ENCODE data around the gene IRAG1. TPM values are rescaled to one million over a fixed set of nuclear protein-coding genes. Genes with fewer than 3 reads are reported as not detected.

The IRAG1 gene
- 1 to 10 TPM; 5.7 to 8.6 TPM for polyA plus RNA-seq

- Histone ChIP-seq H3K27me3 (ENCODE audit: control insufficient read depth in 1 of 2, insufficient read depth in 2 of 2, low read length in 2 of 2) (no peaks in the 10 kb centered on the region), H3K9me3 (ENCODE audit: control insufficient read depth in 2 of 2, insufficient read depth in 1 of 2, low read depth in 1 of 2, low read length in 1 of 2) (no peaks in the 10 kb centered on the region), H3K27ac (ENCODE audit: low read depth in 2 of 2, low read length in 1 of 2) (peak within 1 kb of the TSS; percentile 77 to 86), H3K36me3 (ENCODE audit: control insufficient read depth in 2 of 2, insufficient read depth in 2 of 2, low read length in 1 of 2) (no peaks in the 10 kb centered on the region), H3K4me3 (ENCODE audit: low read depth in 1 of 2, low read length in 2 of 2) (peak within 1 kb of the TSS; percentile 27 to 33), H3K4me1 (ENCODE audit: control insufficient read depth in 2 of 2, insufficient read depth in 2 of 2, low read length in 1 of 2) (no peaks in the 10 kb centered on the region)
- 61 to 66% methylated on average over 18 of the region's 18 CpGs for WGBS, 2 donors
Measured at GRCh38 chr11:10693509-10694081, at the start of gene IRAG1. Gene IRAG1, minus strand, starts transcription at chr11:10693755. Its CDS starts 153 bp downstream, at chr11:10693602.

- WGBS, 2 donors, result 79 to 82% methylated on average over 9 of the region's 9 CpGs
- no peak overlapping the region for H3K27ac ChIP-seq (ENCODE audit: low read depth in 2 of 2, low read length in 1 of 2)
- H3K9me3 ChIP-seq (ENCODE audit: control insufficient read depth in 2 of 2, insufficient read depth in 1 of 2, low read depth in 1 of 2, low read length in 1 of 2), result no peaks in the 10 kb centered on the region
- H3K4me1 ChIP-seq (ENCODE audit: control insufficient read depth in 2 of 2, insufficient read depth in 2 of 2, low read length in 1 of 2), result peaks cover 0 to 3% of the 10 kb centered on the region in 2 donors
- no peaks in the 10 kb centered on the region for H3K27me3 ChIP-seq (ENCODE audit: control insufficient read depth in 1 of 2, insufficient read depth in 2 of 2, low read length in 2 of 2)
- no peaks in the 10 kb centered on the region for H3K36me3 ChIP-seq (ENCODE audit: control insufficient read depth in 2 of 2, insufficient read depth in 2 of 2, low read length in 1 of 2)
- H3K4me3 ChIP-seq (ENCODE audit: low read depth in 1 of 2, low read length in 2 of 2), result no peak overlapping the region
Measured at GRCh38 chr11:10742460-10743208, 49.1 kb upstream of the IRAG1 start.

GRCh38 chr11:10735481-10736475, 42.2 kb upstream of the IRAG1 start:
- Histone ChIP-seq H3K27ac (ENCODE audit: low read depth in 2 of 2, low read length in 1 of 2) (peak overlapping the region; percentile 74 to 92), H3K4me3 (ENCODE audit: low read depth in 1 of 2, low read length in 2 of 2) (peak overlapping the region in 1 of 2 donors; percentile 2)
- 10% methylated on average over 21 of the region's 21 CpGs for WGBS, 2 donors

GRCh38 chr11:10731064-10731680, 37.6 kb upstream of the IRAG1 start:
- no peaks in the 10 kb centered on the region for H3K27me3 ChIP-seq (ENCODE audit: control insufficient read depth in 1 of 2, insufficient read depth in 2 of 2, low read length in 2 of 2)
- peaks cover 3 to 8% of the 10 kb centered on the region in 2 donors for H3K4me1 ChIP-seq (ENCODE audit: control insufficient read depth in 2 of 2, insufficient read depth in 2 of 2, low read length in 1 of 2)
- no peak overlapping the region for H3K27ac ChIP-seq (ENCODE audit: low read depth in 2 of 2, low read length in 1 of 2)
- peaks cover 0 to 6% of the 10 kb centered on the region in 2 donors for H3K9me3 ChIP-seq (ENCODE audit: control insufficient read depth in 2 of 2, insufficient read depth in 1 of 2, low read depth in 1 of 2, low read length in 1 of 2)
- 90 to 95% methylated on average over 3 of the region's 3 CpGs for WGBS, 2 donors
- H3K36me3 ChIP-seq (ENCODE audit: control insufficient read depth in 2 of 2, insufficient read depth in 2 of 2, low read length in 1 of 2), result no peaks in the 10 kb centered on the region
- H3K4me3 ChIP-seq (ENCODE audit: low read depth in 1 of 2, low read length in 2 of 2), result no peak overlapping the region

More at GRCh38 chr11:10735481-10736475, 42.2 kb upstream of the IRAG1 start:
- H3K9me3 ChIP-seq (ENCODE audit: control insufficient read depth in 2 of 2, insufficient read depth in 1 of 2, low read depth in 1 of 2, low read length in 1 of 2), result peaks cover 0 to 6% of the 10 kb centered on the region in 2 donors
- no peaks in the 10 kb centered on the region for H3K27me3 ChIP-seq (ENCODE audit: control insufficient read depth in 1 of 2, insufficient read depth in 2 of 2, low read length in 2 of 2)
- H3K4me1 ChIP-seq (ENCODE audit: control insufficient read depth in 2 of 2, insufficient read depth in 2 of 2, low read length in 1 of 2), result peaks cover 2 to 3% of the 10 kb centered on the region in 2 donors
- no peaks in the 10 kb centered on the region for H3K36me3 ChIP-seq (ENCODE audit: control insufficient read depth in 2 of 2, insufficient read depth in 2 of 2, low read length in 1 of 2)

DNA sequence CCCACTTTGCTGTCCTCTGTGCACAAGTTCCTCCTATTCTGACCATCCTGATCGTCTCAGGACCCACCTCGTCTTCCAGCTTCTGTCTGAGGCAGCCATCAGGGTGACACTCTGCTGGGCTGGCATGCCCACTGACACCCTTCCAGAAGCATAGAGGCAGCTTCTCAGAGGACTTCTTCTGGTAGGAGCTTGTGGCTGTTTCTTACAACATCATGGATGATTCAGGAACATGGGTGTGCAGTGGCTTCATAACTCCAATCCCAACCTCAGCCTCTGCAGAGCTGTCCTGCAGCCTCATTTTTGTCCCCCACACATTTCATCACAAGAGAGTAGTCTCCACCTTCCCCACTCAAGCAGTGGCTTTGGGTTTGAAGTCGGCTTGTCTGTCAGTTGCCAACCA, 36.6 kb upstream of the IRAG1 start:
- no peak overlapping the region for H3K27ac ChIP-seq (ENCODE audit: low read depth in 2 of 2, low read length in 1 of 2)
- 92 to 93% methylated on average over 3 of the region's 3 CpGs for WGBS, 2 donors
- H3K27me3 ChIP-seq (ENCODE audit: control insufficient read depth in 1 of 2, insufficient read depth in 2 of 2, low read length in 2 of 2), result no peaks in the 10 kb centered on the region
- peaks cover 0 to 6% of the 10 kb centered on the region in 2 donors for H3K9me3 ChIP-seq (ENCODE audit: control insufficient read depth in 2 of 2, insufficient read depth in 1 of 2, low read depth in 1 of 2, low read length in 1 of 2)
- H3K4me1 ChIP-seq (ENCODE audit: control insufficient read depth in 2 of 2, insufficient read depth in 2 of 2, low read length in 1 of 2), result peaks cover 3 to 8% of the 10 kb centered on the region in 2 donors
- no peak overlapping the region for H3K4me3 ChIP-seq (ENCODE audit: low read depth in 1 of 2, low read length in 2 of 2)
- no peaks in the 10 kb centered on the region for H3K36me3 ChIP-seq (ENCODE audit: control insufficient read depth in 2 of 2, insufficient read depth in 2 of 2, low read length in 1 of 2)

- H3K9me3 ChIP-seq (ENCODE audit: control insufficient read depth in 2 of 2, insufficient read depth in 1 of 2, low read depth in 1 of 2, low read length in 1 of 2), result peaks cover 0 to 6% of the 10 kb centered on the region in 2 donors
- H3K27me3 ChIP-seq (ENCODE audit: control insufficient read depth in 1 of 2, insufficient read depth in 2 of 2, low read length in 2 of 2), result no peaks in the 10 kb centered on the region
- no peak overlapping the region for H3K4me3 ChIP-seq (ENCODE audit: low read depth in 1 of 2, low read length in 2 of 2)
- H3K4me1 ChIP-seq (ENCODE audit: control insufficient read depth in 2 of 2, insufficient read depth in 2 of 2, low read length in 1 of 2), result peaks cover 3 to 8% of the 10 kb centered on the region in 2 donors
- H3K27ac ChIP-seq (ENCODE audit: low read depth in 2 of 2, low read length in 1 of 2), result peak overlapping the region in 1 of 2 donors; percentile 53
- WGBS, 2 donors, result 52 to 63% methylated on average over 20 of the region's 20 CpGs
- no peaks in the 10 kb centered on the region for H3K36me3 ChIP-seq (ENCODE audit: control insufficient read depth in 2 of 2, insufficient read depth in 2 of 2, low read length in 1 of 2)
Measured at GRCh38 chr11:10728789-10729472, 35.4 kb upstream of the IRAG1 start.

DNA sequence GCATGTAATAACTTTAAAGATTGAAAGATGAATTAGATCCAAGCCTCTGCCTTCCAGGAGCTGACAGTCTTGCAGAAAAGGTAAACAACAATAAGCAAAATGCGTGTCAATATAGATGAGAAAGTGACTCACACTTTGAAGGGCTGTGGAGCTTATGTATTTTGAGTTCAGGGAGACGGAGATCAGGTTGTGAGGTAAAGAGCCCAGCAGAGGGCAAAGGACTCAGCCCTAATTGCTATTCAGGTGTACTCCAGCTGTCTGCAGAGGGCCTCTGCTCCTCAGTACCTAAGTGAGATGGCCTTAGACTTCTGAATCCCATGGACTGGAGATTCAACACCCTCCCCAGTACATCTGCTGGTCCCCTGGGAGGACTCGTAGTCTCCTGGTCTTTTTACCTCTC, 34.6 kb upstream of the IRAG1 start:
- H3K4me1 ChIP-seq (ENCODE audit: control insufficient read depth in 2 of 2, insufficient read depth in 2 of 2, low read length in 1 of 2), result peaks cover 3 to 8% of the 10 kb centered on the region in 2 donors
- no peaks in the 10 kb centered on the region for H3K36me3 ChIP-seq (ENCODE audit: control insufficient read depth in 2 of 2, insufficient read depth in 2 of 2, low read length in 1 of 2)
- no peak overlapping the region for H3K27ac ChIP-seq (ENCODE audit: low read depth in 2 of 2, low read length in 1 of 2)
- no peaks in the 10 kb centered on the region for H3K27me3 ChIP-seq (ENCODE audit: control insufficient read depth in 1 of 2, insufficient read depth in 2 of 2, low read length in 2 of 2)
- no peak overlapping the region for H3K4me3 ChIP-seq (ENCODE audit: low read depth in 1 of 2, low read length in 2 of 2)
- H3K9me3 ChIP-seq (ENCODE audit: control insufficient read depth in 2 of 2, insufficient read depth in 1 of 2, low read depth in 1 of 2, low read length in 1 of 2), result peaks cover 0 to 6% of the 10 kb centered on the region in 2 donors
- WGBS, 2 donors, result 75 to 87% methylated on average over 3 of the region's 3 CpGs

- Histone ChIP-seq H3K4me1 (ENCODE audit: control insufficient read depth in 2 of 2, insufficient read depth in 2 of 2, low read length in 1 of 2) (peaks cover 3 to 8% of the 10 kb centered on the region in 2 donors), H3K4me3 (ENCODE audit: low read depth in 1 of 2, low read length in 2 of 2) (no peak overlapping the region), H3K9me3 (ENCODE audit: control insufficient read depth in 2 of 2, insufficient read depth in 1 of 2, low read depth in 1 of 2, low read length in 1 of 2) (peaks cover 0 to 4% of the 10 kb centered on the region in 2 donors), H3K27me3 (ENCODE audit: control insufficient read depth in 1 of 2, insufficient read depth in 2 of 2, low read length in 2 of 2) (no peaks in the 10 kb centered on the region), H3K27ac (ENCODE audit: low read depth in 2 of 2, low read length in 1 of 2) (no peak overlapping the region), H3K36me3 (ENCODE audit: control insufficient read depth in 2 of 2, insufficient read depth in 2 of 2, low read length in 1 of 2) (no peaks in the 10 kb centered on the region)
- WGBS, 2 donors, result 55 to 68% methylated on average over 4 of the region's 4 CpGs
Measured at GRCh38 chr11:10727146-10727851, 33.7 kb upstream of the IRAG1 start.
